ENCODE data around the gene KAZN. TPM values are rescaled to one million over a fixed set of nuclear protein-coding genes. Genes with fewer than 3 reads are reported as not detected.

KAZN gene
- 18.1 and 23.3 TPM in 2 replicates for total RNA-seq

GRCh38 chr1:14598498-14599182, at the start of gene KAZN:
TSS of gene KAZN (plus strand) at chr1:14598685.

DNA sequence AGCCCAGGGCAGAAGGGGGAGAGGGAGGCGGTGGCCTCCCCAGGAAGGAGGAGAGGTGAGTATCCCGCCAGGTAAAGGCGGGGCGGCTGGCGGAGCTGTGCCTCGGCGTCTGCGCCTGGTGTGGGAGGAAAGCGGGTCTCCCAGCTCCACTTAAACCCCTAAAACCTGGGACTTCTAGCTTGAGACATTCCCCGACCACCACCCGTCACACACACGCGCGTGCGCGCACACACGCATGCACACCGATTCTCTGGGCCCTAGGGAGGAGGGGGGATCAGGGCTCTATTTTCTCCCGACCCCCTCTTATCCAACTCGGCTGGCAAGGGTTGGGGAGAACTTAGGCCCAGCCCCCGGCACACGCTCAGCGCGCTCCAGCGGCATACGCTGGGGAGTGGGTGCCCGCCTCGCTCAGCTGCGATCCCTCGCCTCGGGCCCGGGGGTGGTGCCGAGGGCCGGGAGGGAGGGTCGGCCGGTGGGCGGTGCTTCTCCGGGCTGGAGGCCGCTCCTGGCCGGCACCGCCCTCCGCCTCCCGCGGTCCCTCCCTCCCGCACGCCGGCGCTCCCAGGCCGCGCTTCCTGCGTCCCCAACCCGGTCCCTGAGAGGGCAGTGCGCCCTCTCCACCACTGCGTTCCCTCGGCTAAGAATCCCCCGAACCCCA, 554.8 kb downstream of the KAZN start, which contains the start of gene TMEM51:
Gene TMEM51, plus strand, starts transcription at position 564 of the 658 bp plus-strand sequence. CDS start 61,341 bp downstream, outside the sequence.

Measured in cardiac ventricle fibroblast (primary cell).